Measurements from ENCODE around the gene ANKRD11. TPM values are rescaled to one million over a fixed set of nuclear protein-coding genes. Genes with fewer than 3 reads are reported as not detected.
"Not testable (repeated sequence)": the region's sequence is repeated elsewhere in the genome, so short reads cannot be mapped to it uniquely, and the experiment has no call there.

Gene ANKRD11
- total and polyA plus RNA-seq, 8 donors: 90.7 to 123 (median 98.4) TPM

- H3K4me1 ChIP-seq: peaks cover 15 to 96% of the 10 kb centered on the region in 2 donors
These were observed 16.5 kb downstream of the ANKRD11 start for GRCh38 chr16:89473791-89474414.

GRCh38 chr16:89473136-89473712, 17.1 kb downstream of the ANKRD11 start:
- DNase-seq (no peak), ATAC-seq (no peak)
- peak overlapping the region in 1 of 2 donors; percentile 64 for H3K27ac ChIP-seq
- H3K4me1 ChIP-seq: peaks cover 9 to 96% of the 10 kb centered on the region in 2 donors
- H3K36me3 ChIP-seq: no peaks in the 10 kb centered on the region
- intact Hi-C loops (cut with DNase I): no loop called here
- H3K27me3 ChIP-seq: no peaks in the 10 kb centered on the region
- no peaks in the 10 kb centered on the region for H3K9me3 ChIP-seq
- H3K4me3 ChIP-seq: no peak overlapping the region
- TF ChIP-seq CTCF (IDR thresholded peaks at IDR 0.05): no peak

More at GRCh38 chr16:89473791-89474414, 16.5 kb downstream of the ANKRD11 start:
- TF ChIP-seq CTCF (IDR thresholded peaks at IDR 0.05): no peak
- H3K27me3 ChIP-seq: no peaks in the 10 kb centered on the region
- peak overlapping the region in 1 of 2 donors; percentile 64 for H3K27ac ChIP-seq
- H3K9me3 ChIP-seq: no peaks in the 10 kb centered on the region
- ATAC-seq (no peak), DNase-seq (no peak)
- no peak overlapping the region for H3K4me3 ChIP-seq
- no peaks in the 10 kb centered on the region for H3K36me3 ChIP-seq
- intact Hi-C loops (cut with DNase I): no loop called here

- Histone ChIP-seq H3K4me1 (peaks cover 9 to 96% of the 10 kb centered on the region in 2 donors), H3K4me3 (no peak overlapping the region), H3K9me3 (no peaks in the 10 kb centered on the region), H3K27me3 (no peaks in the 10 kb centered on the region), H3K36me3 (no peaks in the 10 kb centered on the region), H3K27ac (peak overlapping the region in 1 of 2 donors; percentile 15)
- ATAC-seq (no peak), DNase-seq (no peak)
- TF ChIP-seq CTCF (IDR thresholded peaks at IDR 0.05): no peak
- intact Hi-C loops (cut with DNase I): no loop called here
These were observed 17.7 kb downstream of the ANKRD11 start for GRCh38 chr16:89472711-89473075.

GRCh38 chr16:89467382-89467781, 23.0 kb downstream of the ANKRD11 start:
- no peak for DNase-seq
- Histone ChIP-seq H3K9me3 (no peaks in the 10 kb centered on the region), H3K27me3 (no peaks in the 10 kb centered on the region), H3K36me3 (no peaks in the 10 kb centered on the region), H3K27ac (no peak overlapping the region), H3K4me3 (no peak overlapping the region), H3K4me1 (peaks cover 5 to 74% of the 10 kb centered on the region in 2 donors)
- no peak for ATAC-seq
- no peak for TF ChIP-seq CTCF (IDR thresholded peaks at IDR 0.05)
- intact Hi-C loops (cut with DNase I): no loop called here

- H3K4me3 ChIP-seq: no peak overlapping the region
- intact Hi-C loops (cut with DNase I): no loop called here
- no peaks in the 10 kb centered on the region for H3K36me3 ChIP-seq
- H3K27ac ChIP-seq: no peak overlapping the region
- H3K27me3 ChIP-seq: no peaks in the 10 kb centered on the region
- DNase-seq (no peak), ATAC-seq (no peak)
- TF ChIP-seq CTCF (IDR thresholded peaks at IDR 0.05): no peak
- H3K4me1 ChIP-seq: peaks cover 5 to 69% of the 10 kb centered on the region in 2 donors
- H3K9me3 ChIP-seq: no peaks in the 10 kb centered on the region
These were observed 23.4 kb downstream of the ANKRD11 start for GRCh38 chr16:89466920-89467319.

- H3K36me3 ChIP-seq; H3K4me3 ChIP-seq; intact Hi-C loops (cut with DNase I); H3K27me3 ChIP-seq; DNase-seq; H3K9me3 ChIP-seq; H3K27ac ChIP-seq; ATAC-seq: not testable (repeated sequence)
- H3K4me1 ChIP-seq: peaks cover 0 to 38% of the 10 kb centered on the region in 2 donors
These were observed 27.0 kb downstream of the ANKRD11 start for GRCh38 chr16:89463312-89463711.

GRCh38 chr16:89462639-89463038, 27.7 kb downstream of the ANKRD11 start:
- intact Hi-C loops (cut with DNase I); H3K27me3 ChIP-seq; H3K4me3 ChIP-seq; DNase-seq; ATAC-seq; H3K36me3 ChIP-seq; H3K27ac ChIP-seq; H3K9me3 ChIP-seq: not testable (repeated sequence)
- H3K4me1 ChIP-seq: peaks cover 0 to 31% of the 10 kb centered on the region in 2 donors

GRCh38 chr16:89461890-89462289, 28.5 kb downstream of the ANKRD11 start:
- H3K27ac ChIP-seq; DNase-seq; H3K9me3 ChIP-seq; H3K36me3 ChIP-seq; H3K27me3 ChIP-seq; intact Hi-C loops (cut with DNase I); ATAC-seq; H3K4me3 ChIP-seq: not testable (repeated sequence)
- H3K4me1 ChIP-seq: peaks cover 0 to 30% of the 10 kb centered on the region in 2 donors

All from left lung (tissue), 10 donors.